ENCODE measurements around the gene SAMMSON.

DNA sequence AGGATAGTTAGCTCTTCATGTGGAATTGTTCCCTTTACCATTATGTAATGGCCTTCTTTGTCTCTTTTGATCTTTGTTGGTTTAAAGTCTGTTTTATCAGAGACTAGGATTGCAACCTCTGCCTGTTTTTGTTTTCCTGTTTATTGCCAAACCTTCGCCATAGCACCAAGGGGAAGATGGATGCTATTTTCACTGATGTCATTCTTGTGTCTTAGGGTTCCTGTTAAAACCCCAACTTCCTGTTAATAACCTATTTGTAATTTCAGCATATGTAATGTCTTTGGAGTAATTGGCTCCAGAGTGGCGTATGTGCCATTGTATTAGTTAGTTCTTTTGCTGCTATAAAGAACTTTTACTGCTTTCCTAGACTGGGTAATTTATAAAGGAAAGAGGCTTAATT, 10.8 kb downstream of the SAMMSON start:
- TF ChIP-seq NCOA4 (IDR thresholded peaks at IDR 0.05; ENCODE audit: partially characterized antibody), result no peak
- TF ChIP-seq RFX5 (IDR thresholded peaks at IDR 0.05; ENCODE audit: low read depth, low read length), result no peak
- TF ChIP-seq HCFC1 (IDR thresholded peaks at IDR 0.05; ENCODE audit: low read depth, low read length), result no peak
- TF ChIP-seq HDAC1 (IDR thresholded peaks at IDR 0.05), result no peak
- no peak for TF ChIP-seq POLR2A (conservative IDR thresholded peaks at IDR 0.05)
- no peak for TF ChIP-seq PHF8 (IDR thresholded peaks at IDR 0.05; ENCODE audit: borderline replicate concordance, low read length)
- TF ChIP-seq, protein P1, sequence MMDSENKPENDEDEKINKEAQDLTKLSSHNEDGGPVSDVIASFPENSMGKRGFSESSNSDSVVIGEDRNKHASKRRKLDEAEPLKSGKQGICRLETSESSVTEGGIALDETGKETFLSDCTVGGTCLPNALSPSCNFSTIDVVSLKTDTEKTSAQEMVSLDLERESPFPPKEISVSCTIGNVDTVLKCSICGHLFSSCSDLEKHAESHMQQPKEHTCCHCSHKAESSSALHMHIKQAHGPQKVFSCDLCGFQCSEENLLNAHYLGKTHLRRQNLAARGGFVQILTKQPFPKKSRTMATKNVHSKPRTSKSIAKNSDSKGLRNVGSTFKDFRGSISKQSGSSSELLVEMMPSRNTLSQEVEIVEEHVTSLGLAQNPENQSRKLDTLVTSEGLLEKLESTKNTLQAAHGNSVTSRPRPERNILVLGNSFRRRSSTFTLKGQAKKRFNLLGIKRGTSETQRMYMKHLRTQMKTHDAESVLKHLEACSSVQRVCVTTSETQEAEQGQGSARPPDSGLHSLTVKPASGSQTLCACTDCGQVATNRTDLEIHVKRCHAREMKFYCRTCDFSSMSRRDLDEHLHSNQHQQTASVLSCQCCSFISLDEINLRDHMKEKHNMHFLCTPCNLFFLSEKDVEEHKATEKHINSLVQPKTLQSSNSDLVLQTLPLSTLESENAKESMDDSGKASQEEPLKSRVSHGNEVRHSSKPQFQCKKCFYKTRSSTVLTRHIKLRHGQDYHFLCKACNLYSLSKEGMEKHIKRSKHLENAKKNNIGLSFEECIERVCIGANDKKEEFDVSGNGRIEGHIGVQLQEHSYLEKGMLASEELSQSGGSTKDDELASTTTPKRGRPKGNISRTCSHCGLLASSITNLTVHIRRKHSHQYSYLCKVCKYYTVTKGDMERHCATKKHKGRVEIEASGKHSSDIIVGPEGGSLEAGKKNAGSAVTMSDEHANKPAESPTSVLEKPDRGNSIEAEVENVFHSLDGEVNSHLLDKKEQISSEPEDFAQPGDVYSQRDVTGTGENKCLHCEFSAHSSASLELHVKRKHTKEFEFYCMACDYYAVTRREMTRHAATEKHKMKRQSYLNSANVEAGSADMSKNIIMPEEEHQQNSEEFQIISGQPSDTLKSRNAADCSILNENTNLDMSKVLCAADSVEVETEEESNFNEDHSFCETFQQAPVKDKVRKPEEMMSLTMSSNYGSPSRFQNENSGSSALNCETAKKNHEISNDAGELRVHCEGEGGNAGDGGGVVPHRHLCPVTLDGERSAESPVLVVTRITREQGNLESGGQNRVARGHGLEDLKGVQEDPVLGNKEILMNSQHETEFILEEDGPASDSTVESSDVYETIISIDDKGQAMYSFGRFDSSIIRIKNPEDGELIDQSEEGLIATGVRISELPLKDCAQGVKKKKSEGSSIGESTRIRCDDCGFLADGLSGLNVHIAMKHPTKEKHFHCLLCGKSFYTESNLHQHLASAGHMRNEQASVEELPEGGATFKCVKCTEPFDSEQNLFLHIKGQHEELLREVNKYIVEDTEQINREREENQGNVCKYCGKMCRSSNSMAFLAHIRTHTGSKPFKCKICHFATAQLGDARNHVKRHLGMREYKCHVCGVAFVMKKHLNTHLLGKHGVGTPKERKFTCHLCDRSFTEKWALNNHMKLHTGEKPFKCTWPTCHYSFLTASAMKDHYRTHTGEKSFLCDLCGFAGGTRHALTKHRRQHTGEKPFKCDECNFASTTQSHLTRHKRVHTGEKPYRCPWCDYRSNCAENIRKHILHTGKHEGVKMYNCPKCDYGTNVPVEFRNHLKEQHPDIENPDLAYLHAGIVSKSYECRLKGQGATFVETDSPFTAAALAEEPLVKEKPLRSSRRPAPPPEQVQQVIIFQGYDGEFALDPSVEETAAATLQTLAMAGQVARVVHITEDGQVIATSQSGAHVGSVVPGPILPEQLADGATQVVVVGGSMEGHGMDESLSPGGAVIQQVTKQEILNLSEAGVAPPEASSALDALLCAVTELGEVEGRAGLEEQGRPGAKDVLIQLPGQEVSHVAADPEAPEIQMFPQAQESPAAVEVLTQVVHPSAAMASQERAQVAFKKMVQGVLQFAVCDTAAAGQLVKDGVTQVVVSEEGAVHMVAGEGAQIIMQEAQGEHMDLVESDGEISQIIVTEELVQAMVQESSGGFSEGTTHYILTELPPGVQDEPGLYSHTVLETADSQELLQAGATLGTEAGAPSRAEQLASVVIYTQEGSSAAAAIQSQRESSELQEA (IDR thresholded peaks at IDR 0.05; ENCODE audit: low read depth), result no peak
- no peak for TF ChIP-seq EZH2 (IDR thresholded peaks at IDR 0.05; ENCODE audit: borderline replicate concordance, low read depth, low read length)
- TF ChIP-seq, protein P2, sequence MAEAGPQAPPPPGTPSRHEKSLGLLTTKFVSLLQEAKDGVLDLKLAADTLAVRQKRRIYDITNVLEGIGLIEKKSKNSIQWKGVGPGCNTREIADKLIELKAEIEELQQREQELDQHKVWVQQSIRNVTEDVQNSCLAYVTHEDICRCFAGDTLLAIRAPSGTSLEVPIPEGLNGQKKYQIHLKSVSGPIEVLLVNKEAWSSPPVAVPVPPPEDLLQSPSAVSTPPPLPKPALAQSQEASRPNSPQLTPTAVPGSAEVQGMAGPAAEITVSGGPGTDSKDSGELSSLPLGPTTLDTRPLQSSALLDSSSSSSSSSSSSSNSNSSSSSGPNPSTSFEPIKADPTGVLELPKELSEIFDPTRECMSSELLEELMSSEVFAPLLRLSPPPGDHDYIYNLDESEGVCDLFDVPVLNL (CRISPR knock-in tag; IDR thresholded peaks at IDR 0.05; ENCODE audit: low read depth), result no peak
- TF ChIP-seq POLR2AphosphoS5 (IDR thresholded peaks at IDR 0.05; ENCODE audit: control insufficient read depth, insufficient read depth, low read depth, low read length), result no peak
- no peak for TF ChIP-seq RAD51 (IDR thresholded peaks at IDR 0.05; ENCODE audit: borderline replicate concordance, low read depth)

All from K562 (cell line).